CD14-positive monocyte (primary cell): ENCODE data around the gene SCAI. TPM values are rescaled to one million over a fixed set of nuclear protein-coding genes. Genes with fewer than 3 reads are reported as not detected.

ENCODE experiments used
- DNase-seq, 3 donors: peaks; one replicate each; pipeline ENCODE4 v3.0.0-alpha.2; 2011 to 2022
- H2AFZ ChIP-seq: 2 replicates; pipeline ENCODE4 v1.6.0; 2012; ENCODE audit warnings: mild to moderate bottlenecking, low read depth, low read length, inconsistent platforms; ENCODE audit not compliant: insufficient read depth, poor library complexity, severe bottlenecking
- H3K27ac ChIP-seq, 2 donors: 1 replicate in 1 of 2; 2 replicates in 1 of 2; pipeline ENCODE4 v1.5.1; 2012 to 2013; ENCODE audit warnings: low read length in 2 of 2, control low read depth in 1 of 2, inconsistent platforms in 1 of 2, low read depth in 1 of 2, mild to moderate bottlenecking in 1 of 2
- H3K27me3 ChIP-seq, 2 donors: one replicate each; pipeline versions ENCODE4 v1.6.0 to v1.6.1; 2011 to 2013; ENCODE audit warnings: low read length in 2 of 2; ENCODE audit not compliant: control insufficient read depth in 2 of 2, insufficient read depth in 2 of 2
- H3K36me3 ChIP-seq, 2 donors: replicated peaks in 1 of 2; 1 replicate in 1 of 2; 2 replicates in 1 of 2; pipeline versions ENCODE4 v1.5.1 to v1.6.1; 2012 to 2013; ENCODE audit warnings: low read length in 2 of 2, control low read depth in 1 of 2, inconsistent platforms in 1 of 2, mild to moderate bottlenecking in 1 of 2; ENCODE audit not compliant: insufficient read depth in 2 of 2, control insufficient read depth in 1 of 2
- H3K4me1 ChIP-seq, 2 donors: 1 replicate in 1 of 2; 2 replicates in 1 of 2; pipeline versions ENCODE4 v1.5.1 to v1.6.1; 2012 to 2013; ENCODE audit warnings: low read length in 2 of 2, control low read depth in 1 of 2, inconsistent platforms in 1 of 2, mild to moderate bottlenecking in 1 of 2, moderate library complexity in 1 of 2; ENCODE audit not compliant: insufficient read depth in 2 of 2, control insufficient read depth in 1 of 2
- H3K4me2 ChIP-seq: replicated peaks from 2 replicates; pipeline ENCODE3; 2012; ENCODE audit warnings: low read length, moderate library complexity, mild to moderate bottlenecking; ENCODE audit not compliant: poor library complexity, severe bottlenecking; ENCODE audit errors: extremely low read depth
- H3K4me3 ChIP-seq, 3 experiments: fragments of 200-600 bp in 1 of 3; sonication (generic) in 1 of 3; replicated peaks in 1 of 3; 1 replicate in 2 of 3; 2 replicates in 1 of 3; pipeline ENCODE4 v1.5.1; 2011 to 2013; ENCODE audit warnings: low read length in 3 of 3, mild to moderate bottlenecking in 3 of 3, control low read depth in 2 of 3, low read depth in 2 of 3, inconsistent platforms in 1 of 3, moderate library complexity in 1 of 3
- H3K79me2 ChIP-seq: 2 replicates; pipeline ENCODE4 v1.6.0; 2012; ENCODE audit warnings: mild to moderate bottlenecking, control low read depth, inconsistent platforms, low read length, moderate library complexity; ENCODE audit not compliant: insufficient read depth
- H3K9ac ChIP-seq: 2 replicates; pipeline ENCODE4 v1.6.0; 2017; ENCODE audit warnings: low read length, mild to moderate bottlenecking; ENCODE audit not compliant: insufficient read depth, poor library complexity, severe bottlenecking
- H3K9me3 ChIP-seq, 2 donors: replicated peaks in 1 of 2; 1 replicate in 1 of 2; 2 replicates in 1 of 2; pipeline versions ENCODE4 v1.5.1 to v1.6.1; 2012 to 2013; ENCODE audit warnings: low read length in 2 of 2, control low read depth in 1 of 2; ENCODE audit not compliant: control insufficient read depth in 1 of 2, insufficient read depth in 1 of 2
- H4K20me1 ChIP-seq: 2 replicates; pipeline ENCODE4 v1.6.0; 2012; ENCODE audit warnings: mild to moderate bottlenecking, low read length, control low read depth, moderate library complexity; ENCODE audit not compliant: insufficient read depth
- H3K27ac Mint-ChIP-seq, 7 donors: one replicate each; pipeline ENCODE4 v1.8.0; 2020; ENCODE audit warnings: mild to moderate bottlenecking in 7 of 7, mixed read lengths in 7 of 7, moderate library complexity in 6 of 7, inconsistent platforms in 2 of 7
- H3K27me3 Mint-ChIP-seq, 3 donors: one replicate each; pipeline ENCODE4 v1.8.0; 2021 to 2022; ENCODE audit warnings: low read depth in 3 of 3, mild to moderate bottlenecking in 3 of 3, mixed read lengths in 3 of 3, moderate library complexity in 3 of 3, inconsistent platforms in 1 of 3
- H3K36me3 Mint-ChIP-seq, 2 donors: one replicate each; pipeline ENCODE4 v1.8.0; 2020; ENCODE audit warnings: mixed read lengths in 2 of 2, inconsistent platforms in 1 of 2, mild to moderate bottlenecking in 1 of 2
- H3K4me1 Mint-ChIP-seq: one replicate; pipeline ENCODE4 v1.8.0; 2020; ENCODE audit warnings: mild to moderate bottlenecking, mixed read lengths
- H3K4me3 Mint-ChIP-seq, 2 donors: one replicate each; pipeline ENCODE4 v1.8.0; 2020; ENCODE audit warnings: mild to moderate bottlenecking in 2 of 2, mixed read lengths in 2 of 2, moderate library complexity in 1 of 2
- H3K9me3 Mint-ChIP-seq, 7 donors: one replicate each; pipeline ENCODE4 v1.8.0; 2020 to 2022; ENCODE audit warnings: mixed read lengths in 7 of 7, mild to moderate bottlenecking in 6 of 7, moderate library complexity in 6 of 7, inconsistent platforms in 2 of 7
- CTCF ChIP-seq: fragments of 200-600 bp; IDR thresholded peaks from one replicate; pipeline ENCODE4 v1.8.0; 2022; ENCODE audit warnings: antibody characterized with exemption, mild to moderate bottlenecking
- WGBS: methylation state at CpG from one replicate; pipeline ENCODE4 v1.1.5; 2013; ENCODE audit warnings: missing lambda C conversion rate; ENCODE audit not compliant: insufficient coverage; 5-methylcytosine and 5-hydroxymethylcytosine counted together
- intact Hi-C, 2 donors: fragments of 100-400 bp; cut with micrococcal nuclease; formaldehyde crosslinking; loops; one replicate each; pipeline versions ENCODE4 v1.15.0 to v1.15.1; 2023
- polyA minus RNA-seq: library from RNA; depleted of rRNA, polyadenylated mRNA; stranded (reverse); fragments of >200 nt; gene quantifications from 2 replicates; pipeline ENCODE4 v1.2.3, GENCODE V29; 2012
- polyA plus RNA-seq, 3 donors: library from polyadenylated mRNA; depleted of rRNA in 1 of 3; unstranded in 2 of 3; stranded (reverse) in 1 of 3; fragments of 300-500 nt in 2 of 3; fragments of >200 nt in 1 of 3; fragmentation: Illumina TruSeq in 2 of 3; gene quantifications; 1 replicate in 2 of 3; 2 replicates in 1 of 3; pipeline ENCODE4 v1.2.3, GENCODE V29; 2012 to 2021
- total RNA-seq, 12 experiments: library from RNA in 1 of 12; stranded (reverse) in 1 of 12; fragments of 120-200 nt in 1 of 12; gene quantifications; one replicate each; pipeline ENCODE4 v1.2.4 and lab custom pipeline; 2013 to 2026; ENCODE audit warnings: mixed read lengths in 6 of 12, inconsistent platforms in 1 of 12

SCAI gene
- 3.1 TPM for total RNA-seq (2013)
- polyA plus RNA-seq (1 to 10 TPM in 1 of 3 donors, under 1 TPM in 2; 0.76 to 1.4 (median 0.84) TPM), polyA minus RNA-seq (0.80 and 1.1 TPM in 2 replicates), total RNA-seq (lab: John Stamatoyannopoulos, UW) (1.0 to 12.8 (median 7.4) reads per million in 11 experiments)

DNA sequence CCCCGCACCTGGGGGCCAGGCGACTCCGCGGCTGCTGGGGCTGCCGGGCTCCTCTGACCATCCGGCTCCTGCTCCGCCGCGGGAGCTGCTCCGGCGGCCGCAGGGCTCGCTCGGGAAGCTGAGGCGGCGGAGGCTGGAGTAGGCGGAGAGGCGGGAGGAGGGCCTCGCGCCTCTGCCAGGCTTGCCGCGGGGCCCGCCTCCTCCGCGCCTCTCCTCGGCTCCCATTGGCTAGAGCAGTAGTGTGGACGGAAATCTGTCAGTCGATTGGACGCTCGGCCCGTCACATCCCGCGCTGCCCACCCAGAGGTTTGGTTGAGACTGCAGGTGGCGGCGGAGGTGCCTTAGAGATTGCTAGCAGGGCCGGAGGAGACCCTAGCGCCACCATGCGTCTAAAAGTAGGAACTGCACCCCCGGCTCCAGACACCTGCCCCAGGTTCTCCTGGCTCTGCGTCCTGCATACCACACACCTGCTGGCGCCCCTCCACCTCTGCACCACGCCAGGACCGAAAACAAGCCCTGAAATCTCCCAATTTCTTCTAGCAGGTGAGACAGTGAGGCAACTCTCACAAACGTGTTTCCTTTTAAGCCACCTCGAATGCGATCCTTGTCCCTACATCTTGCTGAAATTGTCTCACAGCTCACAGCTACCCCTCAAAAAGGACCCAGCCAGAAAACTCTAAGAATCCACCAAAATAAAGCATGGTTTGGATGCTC is at the start of gene SCAI:
SCAI (minus strand) TSS at position 152 of the 714 bp plus-strand sequence; CDS start at position 61, 91 bp downstream.
- peaks cover 0 to 3% (median 1%) of the 10 kb centered on the region in 3 donors for H3K27me3 Mint-ChIP-seq

More for the DNA sequence above, at the start of gene SCAI:
- Mint-ChIP-seq H3K36me3 (peaks cover 3 to 13% of the 10 kb centered on the region in 2 donors), H3K4me3 (peak within 1 kb of the TSS; percentile 93 to 98), H3K9me3 (no peaks in the 10 kb centered on the region), H3K27ac (peak within 1 kb of the TSS in 4 of 7 donors; percentile 20 to 90 (median 76)), H3K4me1 (peaks cover 19% of the 10 kb centered on the region)
- intact Hi-C loops: loop anchor here (2.0 to 10.0 kb wide), 5 partner anchors 201 to 371 kb away; partner anchors contain the start of genes GOLGA1 (in 2 of the 2), NR6A1 (in 2 of the 2), ARPC5L (in 1 of the 2) and OLFML2A (in 1 of the 2)
- Histone ChIP-seq H3K27ac (no peak within 1 kb of the TSS), H3K9me3 (no peaks in the 10 kb centered on the region), H3K27me3 (no peaks in the 10 kb centered on the region), H3K79me2 (peaks cover 4% of the 10 kb centered on the region), H2AFZ (peak within 1 kb of the TSS; percentile 91), H3K36me3 (peaks cover 0 to 9% of the 10 kb centered on the region in 2 donors), H3K4me1 (peaks cover 12 to 14% of the 10 kb centered on the region in 2 donors), H3K9ac (peak within 1 kb of the TSS; percentile 56), H4K20me1 (no peaks in the 10 kb centered on the region), H3K4me2 (peak within 1 kb of the TSS; percentile 84), H3K4me3 (peak within 1 kb of the TSS; percentile 25 to 72 (median 46))
- peak; percentile 97 to 98 (median 97) for DNase-seq
- WGBS: under 1% methylated on average over 46 of the region's 46 CpGs
- peak; percentile 98 for TF ChIP-seq CTCF
